ENCODE results near the gene HOXA13. TPM values are rescaled to one million over a fixed set of nuclear protein-coding genes. Genes with fewer than 3 reads are reported as not detected.

Gene HOXA13
- total RNA-seq, 1 experiment from 2014 or later: not detected

GRCh38 chr7:27174874-27175625 lies 24.8 kb downstream of the HOXA13 start:
- Histone ChIP-seq H3K23me2 (ENCODE audit: insufficient read length, low read depth, low read length, poor library complexity, severe bottlenecking) (no peaks in the 10 kb centered on the region), H3K27ac (ENCODE audit: insufficient read length, low read depth, low read length) (no peak overlapping the region), H3K9me3 (ENCODE audit: control insufficient read depth, low read depth, low read length) (no peaks in the 10 kb centered on the region), H2BK120ac (ENCODE audit: low read depth, low read length, poor library complexity, severe bottlenecking) (no peak overlapping the region), H4K20me1 (ENCODE audit: control insufficient read depth, insufficient read depth, insufficient read length) (no peaks in the 10 kb centered on the region), H3K4me2 (ENCODE audit: insufficient read depth, insufficient read length, low read length) (no peak overlapping the region), H4K5ac (ENCODE audit: insufficient read length, low read depth, low read length) (no peak overlapping the region), H3K79me1 (ENCODE audit: insufficient read depth, low read depth, low read length, poor library complexity, severe bottlenecking) (no peaks in the 10 kb centered on the region), H3K79me2 (ENCODE audit: insufficient read depth, low read length) (no peaks in the 10 kb centered on the region), H3T11ph (ENCODE audit: low read length) (no peak overlapping the region), H2AK5ac (ENCODE audit: insufficient read length, low read length) (no peak overlapping the region), H3K56ac (ENCODE audit: insufficient read length, low read depth, low read length) (no peak overlapping the region), H3K4ac (ENCODE audit: low read depth, low read length) (no peak overlapping the region), H4K8ac (replicated peaks; ENCODE audit: insufficient read length, low read depth, low read length) (no peak overlapping the region), H3K4me1 (ENCODE audit: insufficient read depth, low read length) (no peaks in the 10 kb centered on the region), H4K91ac (ENCODE audit: insufficient read length, low read depth, low read length) (no peak overlapping the region), H2BK12ac (ENCODE audit: insufficient read length, low read depth, low read length) (no peak overlapping the region), H2BK20ac (ENCODE audit: low read depth, low read length, poor library complexity, severe bottlenecking) (no peak overlapping the region), H3K9ac (ENCODE audit: extremely low read depth, insufficient read length, low read length) (no peak overlapping the region), H2AFZ (ENCODE audit: low read length) (no peak overlapping the region), H3K23ac (ENCODE audit: insufficient read length, low read depth, low read length) (no peak overlapping the region), H3K27me3 (ENCODE audit: insufficient read depth, low read length) (peaks cover 98% of the 10 kb centered on the region), H2BK15ac (ENCODE audit: low read depth, low read length) (no peak overlapping the region), H3K18ac (ENCODE audit: insufficient read length, low read depth, low read length) (no peak overlapping the region), H3K14ac (ENCODE audit: insufficient read depth, low read length) (no peak overlapping the region), H2BK5ac (ENCODE audit: insufficient read length, low read length) (no peak overlapping the region)
- DNase-seq: peak; percentile 36
- Mint-ChIP-seq H3K4me3 (peak overlapping the region in 1 of 2 experiments; percentile 55; a peak in 2 of 5 replicates), H3K9me3 (peaks cover 6 to 28% of the 10 kb centered on the region in 2 experiments; a peak in 4 of 5 replicates), H3K4me1 (peaks cover 3 to 7% of the 10 kb centered on the region in 2 experiments), H3K27ac (no peak overlapping the region), H3K27me3 (ENCODE audit: low read depth) (peaks cover 98% of the 10 kb centered on the region), H3K36me3 (ENCODE audit: insufficient read depth in 1 of 3, low read depth in 3 of 3) (no peaks in the 10 kb centered on the region; a peak in 2 of 7 replicates)
- no peak for TF ChIP-seq CTCF (conservative IDR thresholded peaks at IDR 0.05)
- no CpG with 5 or more reads among the region's 12 CpGs for WGBS (ENCODE audit: extremely low coverage, insufficient read length, low lambda C conversion rate)

Data from H9 (cell line).